HTR-8/SVneo (cell line): Measurements from ENCODE around the gene FNIP2.
"Not testable (repeated sequence)": the region's sequence is repeated elsewhere in the genome, so short reads cannot be mapped to it uniquely, and the experiment has no call there.

Source experiments
- DNase-seq: peaks from one replicate; pipeline ENCODE4 v3.0.0; 2011; ENCODE audit warnings: low spot score, mixed read lengths; ENCODE audit not compliant: insufficient read length
- FAIRE-seq: peaks from 2 replicates; lab custom pipeline; 2011; peaks lifted over from hg19 to GRCh38; lab: Jason Lieb, UNC

The FNIP2 gene

GRCh38 chr4:158861281-158861680 lies 92.5 kb downstream of the FNIP2 start:
- no peak for FAIRE-seq
- DNase-seq = no peak

- FAIRE-seq = no peak
Measured at GRCh38 chr4:158861766-158862165, 92.9 kb downstream of the FNIP2 start.

GRCh38 chr4:158863296-158863695 lies 94.5 kb downstream of the FNIP2 start:
- DNase-seq = no peak
- FAIRE-seq = no peak

More at GRCh38 chr4:158861766-158862165, 92.9 kb downstream of the FNIP2 start:
- no peak for DNase-seq

GRCh38 chr4:158865520-158866177 lies 96.8 kb downstream of the FNIP2 start:
- FAIRE-seq (no peak), DNase-seq (no peak)

GRCh38 chr4:158869001-158869400 lies 100.2 kb downstream of the FNIP2 start:
- DNase-seq (no peak), FAIRE-seq (no peak)

GRCh38 chr4:158869761-158870160 lies 100.9 kb downstream of the FNIP2 start:
- FAIRE-seq (no peak), DNase-seq (no peak)

GRCh38 chr4:158870282-158870625 lies 101.4 kb downstream of the FNIP2 start:
- no peak for FAIRE-seq

GRCh38 chr4:158870626-158871334 lies 102.0 kb downstream of the FNIP2 start:
- FAIRE-seq = no peak

More at GRCh38 chr4:158870282-158870625, 101.4 kb downstream of the FNIP2 start:
- no peak for DNase-seq

GRCh38 chr4:158871335-158871724 lies 102.5 kb downstream of the FNIP2 start:
- no peak for DNase-seq
- no peak for FAIRE-seq

More at GRCh38 chr4:158870626-158871334, 102.0 kb downstream of the FNIP2 start:
- DNase-seq = no peak

- peak; percentile 16 for FAIRE-seq
Measured at GRCh38 chr4:158873795-158874401, 105.1 kb downstream of the FNIP2 start.

GRCh38 chr4:158875026-158875425 lies 106.2 kb downstream of the FNIP2 start:
- DNase-seq (no peak), FAIRE-seq (no peak)

More at GRCh38 chr4:158873795-158874401, 105.1 kb downstream of the FNIP2 start:
- peak; percentile 52 for DNase-seq

GRCh38 chr4:158875455-158875854 lies 106.6 kb downstream of the FNIP2 start:
- FAIRE-seq = no peak

GRCh38 chr4:158877069-158877468 lies 108.2 kb downstream of the FNIP2 start:
- DNase-seq = no peak
- FAIRE-seq = no peak

More at GRCh38 chr4:158875455-158875854, 106.6 kb downstream of the FNIP2 start:
- no peak for DNase-seq

- DNase-seq, FAIRE-seq: not testable (repeated sequence)
Measured at GRCh38 chr4:158882142-158882541, 113.3 kb downstream of the FNIP2 start.

- FAIRE-seq (no peak), DNase-seq (no peak)
Measured at GRCh38 chr4:158884280-158884679, 115.5 kb downstream of the FNIP2 start.

- DNase-seq (no peak), FAIRE-seq (no peak)
Measured at GRCh38 chr4:158885564-158885963, 116.7 kb downstream of the FNIP2 start.

- FAIRE-seq = no peak
Measured at GRCh38 chr4:158890294-158890693, 121.5 kb downstream of the FNIP2 start.

GRCh38 chr4:158891256-158891655 lies 122.4 kb downstream of the FNIP2 start:
- FAIRE-seq (no peak), DNase-seq (no peak)

More at GRCh38 chr4:158890294-158890693, 121.5 kb downstream of the FNIP2 start:
- no peak for DNase-seq

GRCh38 chr4:158894826-158895225 lies 126.0 kb downstream of the FNIP2 start:
- DNase-seq (no peak), FAIRE-seq (no peak)

GRCh38 chr4:158895797-158896576 lies 127.2 kb downstream of the FNIP2 start:
- peak; percentile 82 for FAIRE-seq

More at GRCh38 chr4:158895797-158896576, 127.2 kb downstream of the FNIP2 start:
- peak; percentile 28 for DNase-seq
